NCI-H1930 (cell line): Measurements from ENCODE around the gene NFATC1.

ENCODE experiments used
- DNase-seq, 2 experiments: peaks; one replicate each; lab custom pipeline; 2025; lab: John Stamatoyannopoulos, UW

The NFATC1 gene

DNA sequence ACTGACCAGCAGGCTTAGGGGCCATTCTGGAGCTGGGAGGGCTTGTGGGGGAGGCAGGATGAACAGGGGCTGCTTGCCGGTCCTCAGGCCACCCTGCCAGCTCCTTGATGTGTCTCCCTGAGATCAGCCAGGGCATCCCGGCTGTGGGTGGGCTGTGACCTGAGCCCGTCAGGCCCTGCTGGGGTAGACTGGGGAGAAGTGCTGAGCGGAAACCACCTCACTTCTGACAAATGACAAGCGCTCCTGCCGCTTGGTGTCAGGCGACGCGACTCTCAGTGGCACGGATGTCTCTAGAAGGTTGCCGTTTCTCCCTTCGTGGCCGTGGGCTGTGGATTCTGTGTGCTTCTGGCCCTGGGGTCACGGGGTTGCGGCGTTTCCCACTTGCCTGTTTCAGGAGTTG, 45.7 kb downstream of the NFATC1 start:
- no peak for DNase-seq

DNA sequence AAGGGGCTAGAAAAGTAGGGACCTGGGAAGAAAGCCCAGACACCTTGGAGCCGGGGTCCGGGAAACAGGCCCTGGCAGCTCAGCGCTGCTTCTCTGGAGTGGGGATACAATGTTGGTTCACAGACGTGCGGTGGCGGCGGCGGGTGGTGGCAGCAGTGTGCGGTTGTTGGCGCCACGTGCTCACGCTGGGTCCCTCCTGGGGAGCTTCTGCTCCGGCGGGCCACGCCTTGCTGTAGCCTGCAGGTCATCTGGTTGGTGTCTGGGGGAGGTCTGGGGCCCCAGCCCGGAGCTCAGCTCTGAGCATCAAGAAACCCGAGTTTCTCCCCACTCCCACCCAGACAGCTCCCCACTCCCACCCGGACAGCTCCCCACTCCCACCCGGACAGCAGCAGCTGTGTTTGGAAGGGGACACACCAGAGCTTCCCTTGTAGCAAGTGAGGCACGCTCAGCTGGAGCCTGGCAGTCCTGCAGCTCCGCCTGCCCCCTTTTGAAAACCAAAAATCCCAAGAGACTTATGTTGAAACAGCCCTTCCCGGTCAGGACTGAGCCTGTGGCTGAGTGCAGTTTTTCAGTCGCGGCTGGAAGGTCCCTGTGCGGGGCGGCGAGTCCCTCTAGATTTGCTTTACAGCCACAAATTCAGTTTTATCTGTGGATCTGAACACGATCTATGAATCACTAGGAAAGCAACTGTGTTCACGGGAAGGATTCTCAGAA, 46.9 kb downstream of the NFATC1 start:
- no peak for DNase-seq

DNA sequence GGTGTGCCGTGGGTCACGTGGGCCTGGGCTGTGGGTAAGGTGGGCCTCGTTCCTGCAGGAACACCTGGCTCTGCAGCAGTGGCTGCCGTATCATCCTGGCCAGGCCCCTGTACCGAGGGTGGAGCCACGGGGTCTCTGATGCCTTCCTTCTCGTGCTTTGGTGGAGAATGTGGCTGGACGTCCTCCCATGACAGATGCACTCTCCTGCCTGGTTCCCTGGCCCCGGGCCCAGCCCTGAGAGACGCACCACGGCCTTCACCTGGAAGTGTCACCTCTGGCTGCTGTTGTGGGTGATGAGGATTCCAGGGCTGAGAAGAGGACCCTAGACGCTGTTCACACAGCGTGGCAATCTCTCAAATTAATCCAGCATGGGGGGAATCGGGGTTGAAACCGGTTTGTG, 49.5 kb downstream of the NFATC1 start:
- no peak for DNase-seq

DNA sequence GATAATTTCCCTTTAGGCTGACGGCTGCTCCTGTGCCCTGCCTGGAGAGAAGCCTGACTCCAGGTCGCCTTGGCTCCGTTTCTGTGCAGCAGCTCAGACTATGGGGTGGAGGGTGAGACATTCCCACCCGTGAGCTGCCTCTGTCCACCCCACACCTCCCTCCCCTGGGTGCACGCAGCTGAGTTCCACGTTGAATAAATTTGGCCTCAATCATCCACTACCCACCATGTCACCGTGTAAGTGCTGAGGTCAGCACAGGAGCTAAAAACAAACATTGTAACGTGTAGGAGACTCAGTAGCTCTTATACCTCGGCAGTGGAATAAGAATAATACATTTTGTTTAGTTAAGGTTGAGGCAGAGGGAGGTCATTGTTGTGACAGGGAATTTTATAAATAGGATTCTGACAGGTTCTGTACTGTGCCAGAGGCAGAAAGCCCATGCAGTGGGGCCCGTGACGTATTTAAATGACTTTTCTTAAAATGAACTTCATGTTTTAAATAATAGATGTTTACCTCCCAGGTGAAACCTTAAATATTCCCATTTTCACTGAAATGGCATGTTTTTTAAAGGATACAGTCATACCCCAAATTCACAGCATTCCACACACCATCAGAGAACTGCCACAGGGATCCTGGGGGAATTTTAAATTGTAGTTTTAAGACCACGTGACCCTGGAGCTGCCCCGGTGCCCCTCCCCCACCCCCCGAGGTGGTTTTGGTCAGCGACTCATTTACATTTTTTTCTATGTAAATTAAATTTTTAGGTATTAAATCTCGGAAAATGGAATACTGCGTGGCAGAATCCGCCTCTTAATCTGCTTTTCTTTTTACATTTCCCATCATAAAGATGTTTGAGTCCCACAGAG, 50.2 kb downstream of the NFATC1 start:
- DNase-seq = no peak

GRCh38 chr18:79446931-79447330, 51.2 kb downstream of the NFATC1 start:
- DNase-seq = no peak

DNA sequence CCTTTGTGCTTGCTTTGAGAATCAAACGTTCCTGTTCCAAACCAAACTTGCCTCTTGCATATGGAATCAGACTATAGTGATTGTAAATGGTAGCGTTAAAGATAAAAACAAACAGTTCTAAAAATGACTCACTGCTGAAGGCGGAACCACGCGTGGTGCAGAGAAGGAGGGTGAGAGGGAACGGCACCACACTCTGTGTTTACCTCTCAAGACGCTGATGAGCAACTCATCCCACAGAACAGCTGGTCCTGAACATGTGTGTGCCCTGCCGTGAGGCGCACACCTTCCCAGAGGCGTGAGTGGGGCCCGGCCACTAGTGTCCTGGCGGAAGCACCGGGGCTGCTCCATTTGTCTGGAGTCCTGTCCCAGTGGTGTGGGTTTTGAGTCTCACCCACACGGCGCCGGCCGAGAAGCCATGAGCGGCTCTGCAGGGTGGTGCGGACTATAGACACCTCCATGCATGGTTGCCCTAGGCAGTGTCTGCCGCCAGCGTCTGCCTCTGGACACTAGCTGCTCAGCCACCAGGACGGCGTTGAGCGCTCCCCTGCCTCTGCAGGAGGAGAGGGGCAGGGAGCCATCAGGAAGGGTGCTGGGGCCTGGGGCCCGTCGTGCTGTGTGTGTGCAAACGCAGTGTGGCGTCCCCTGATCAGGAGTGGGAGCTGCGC, 52.1 kb downstream of the NFATC1 start:
- DNase-seq = no peak

DNA sequence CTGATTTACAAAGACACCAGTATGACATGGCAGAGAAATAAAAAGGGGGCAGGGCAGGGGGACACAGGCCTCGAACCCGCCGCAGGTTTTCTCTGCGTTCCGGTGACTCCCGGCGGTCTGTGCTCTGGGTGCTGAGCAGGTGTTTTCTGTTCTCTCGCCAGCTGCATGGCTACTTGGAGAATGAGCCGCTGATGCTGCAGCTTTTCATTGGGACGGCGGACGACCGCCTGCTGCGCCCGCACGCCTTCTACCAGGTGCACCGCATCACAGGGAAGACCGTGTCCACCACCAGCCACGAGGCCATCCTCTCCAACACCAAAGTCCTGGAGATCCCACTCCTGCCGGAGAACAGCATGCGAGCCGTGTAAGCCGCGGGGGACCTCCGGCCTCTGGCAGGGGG, 52.9 kb downstream of the NFATC1 start:
- DNase-seq = no peak

DNA sequence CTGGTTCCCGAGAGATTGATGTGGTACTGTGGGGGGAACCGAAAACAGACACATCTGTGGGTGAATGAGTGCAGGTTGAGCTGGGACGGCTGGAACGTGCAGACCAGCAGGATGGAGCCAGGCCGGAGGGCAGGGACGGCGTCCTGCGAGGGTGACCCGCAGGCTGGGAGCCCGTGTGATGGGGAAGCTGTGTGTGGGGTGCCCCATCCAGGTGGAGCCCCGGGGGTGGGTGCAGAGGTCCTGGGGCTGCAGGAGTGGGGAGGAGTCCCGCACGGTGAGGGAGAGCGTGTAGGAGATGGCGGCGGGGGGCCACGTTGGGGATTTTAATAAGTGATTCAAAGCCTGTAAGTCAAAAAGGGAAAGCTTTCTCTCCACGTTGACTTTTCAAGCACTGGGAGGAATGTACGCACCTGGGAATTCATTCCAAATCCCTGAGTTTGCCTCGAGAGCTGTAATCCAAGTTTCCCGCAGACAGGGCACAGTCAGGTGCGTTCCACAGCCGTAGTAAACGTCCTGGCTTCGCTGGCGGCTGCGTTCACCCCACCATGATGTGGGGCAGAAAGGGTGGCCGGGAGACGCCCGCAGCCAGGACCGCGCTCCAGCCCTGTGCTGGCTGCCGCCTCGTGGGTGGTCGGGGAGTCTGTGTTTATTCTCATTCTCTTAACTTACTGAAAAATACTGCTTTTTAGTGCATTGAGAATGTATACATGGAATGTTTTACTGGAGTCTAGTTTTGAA, 54.0 kb downstream of the NFATC1 start:
- no peak for DNase-seq

GRCh38 chr18:79450289-79451080, 54.8 kb downstream of the NFATC1 start:
- DNase-seq = no peak

DNA sequence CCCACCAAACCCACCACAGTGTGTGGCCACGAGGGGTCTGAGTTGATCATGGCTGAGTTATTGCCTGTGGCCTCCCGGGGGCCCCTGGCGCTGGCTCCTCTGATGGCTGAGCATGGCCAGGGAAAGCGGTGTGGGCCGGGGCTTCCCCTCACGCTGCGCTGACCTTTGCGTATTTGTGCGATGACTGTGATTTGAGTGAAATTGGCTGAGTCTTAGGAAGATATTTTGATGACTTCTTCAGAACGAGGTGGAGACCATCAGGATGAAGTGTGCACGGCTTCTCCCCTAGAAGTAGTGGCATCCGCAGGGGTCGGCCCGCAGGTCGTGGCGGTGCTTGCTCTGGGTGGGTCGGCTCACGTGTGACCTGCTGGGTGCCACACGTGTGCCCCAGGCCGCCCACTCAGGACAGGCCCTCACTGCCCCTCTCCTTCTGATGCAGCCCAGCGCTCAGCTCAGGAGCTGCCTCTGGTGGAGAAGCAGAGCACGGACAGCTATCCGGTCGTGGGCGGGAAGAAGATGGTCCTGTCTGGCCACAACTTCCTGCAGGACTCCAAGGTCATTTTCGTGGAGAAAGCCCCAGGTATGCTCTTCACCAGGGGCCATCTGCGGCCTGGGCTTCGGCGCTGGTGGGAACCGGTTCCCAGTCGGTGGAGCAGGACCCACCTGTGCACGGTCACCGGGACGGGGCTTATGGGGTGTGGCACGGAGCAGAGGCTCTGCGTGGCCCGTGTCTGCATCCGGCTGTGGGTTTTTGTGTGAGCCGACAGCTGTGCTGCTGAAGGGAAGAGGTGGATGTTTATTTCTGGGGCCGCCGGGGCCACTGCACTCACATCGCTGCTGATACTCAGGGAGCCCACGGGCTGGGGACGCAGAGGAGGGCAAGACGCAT, 55.8 kb downstream of the NFATC1 start:
- DNase-seq = no peak

- no peak for DNase-seq
Observed at GRCh38 chr18:79452190-79452990, 56.7 kb downstream of the NFATC1 start.

DNA sequence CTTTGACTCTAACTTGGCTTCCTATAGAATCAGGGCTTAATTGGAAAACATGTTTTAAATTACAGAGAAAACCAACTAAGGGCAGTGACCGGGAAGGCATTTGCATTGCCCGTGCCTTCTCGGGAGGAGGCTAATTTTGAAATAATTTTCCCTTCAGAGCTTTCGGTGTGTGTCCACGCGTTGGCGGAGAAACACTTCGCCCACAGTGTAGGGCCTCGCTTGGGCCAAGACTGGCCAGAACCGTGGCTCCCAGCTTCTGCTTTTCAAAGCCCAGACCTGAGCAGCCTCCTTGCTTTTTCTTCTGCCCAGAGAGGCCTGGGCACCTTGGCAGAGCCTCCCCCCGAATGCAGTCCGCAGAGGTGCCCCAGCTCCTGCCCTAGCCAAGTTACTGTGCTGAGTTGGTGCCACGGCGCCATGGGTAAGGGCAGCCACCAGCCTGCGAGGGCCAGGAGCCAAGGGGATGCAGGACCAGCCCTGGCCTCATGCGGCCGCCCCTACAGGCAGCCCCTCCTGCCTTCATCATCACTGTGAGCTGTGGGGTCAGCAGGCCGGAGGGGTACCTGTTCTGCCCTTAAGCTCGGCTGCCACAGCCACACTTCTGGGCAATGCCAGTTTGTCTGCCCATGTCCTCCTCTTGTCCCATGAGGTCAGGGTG, 57.4 kb downstream of the NFATC1 start:
- DNase-seq = no peak

- no peak for DNase-seq
Observed at GRCh38 chr18:79453816-79454735, 58.3 kb downstream of the NFATC1 start.

DNA sequence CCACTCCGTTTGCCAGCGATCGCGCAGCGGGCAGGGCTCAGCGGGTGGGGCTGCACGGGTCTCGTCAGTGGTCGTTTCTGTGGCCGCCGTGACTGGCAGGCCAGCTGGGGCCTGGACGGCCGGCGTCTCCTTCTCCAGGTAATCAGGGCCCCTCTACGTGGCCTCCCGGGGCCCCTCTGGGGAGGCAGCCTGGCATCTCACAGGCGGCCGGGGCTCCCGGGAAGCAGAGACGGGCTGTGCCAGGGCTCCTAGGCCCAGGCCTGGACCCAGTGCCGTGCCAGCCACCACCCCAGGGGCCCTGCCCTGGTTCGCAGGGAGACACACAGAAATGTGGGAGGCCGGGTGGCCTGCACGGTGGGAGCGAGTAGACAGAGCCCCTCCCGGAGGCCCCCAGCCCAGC, 59.5 kb downstream of the NFATC1 start:
- no peak for DNase-seq

DNA sequence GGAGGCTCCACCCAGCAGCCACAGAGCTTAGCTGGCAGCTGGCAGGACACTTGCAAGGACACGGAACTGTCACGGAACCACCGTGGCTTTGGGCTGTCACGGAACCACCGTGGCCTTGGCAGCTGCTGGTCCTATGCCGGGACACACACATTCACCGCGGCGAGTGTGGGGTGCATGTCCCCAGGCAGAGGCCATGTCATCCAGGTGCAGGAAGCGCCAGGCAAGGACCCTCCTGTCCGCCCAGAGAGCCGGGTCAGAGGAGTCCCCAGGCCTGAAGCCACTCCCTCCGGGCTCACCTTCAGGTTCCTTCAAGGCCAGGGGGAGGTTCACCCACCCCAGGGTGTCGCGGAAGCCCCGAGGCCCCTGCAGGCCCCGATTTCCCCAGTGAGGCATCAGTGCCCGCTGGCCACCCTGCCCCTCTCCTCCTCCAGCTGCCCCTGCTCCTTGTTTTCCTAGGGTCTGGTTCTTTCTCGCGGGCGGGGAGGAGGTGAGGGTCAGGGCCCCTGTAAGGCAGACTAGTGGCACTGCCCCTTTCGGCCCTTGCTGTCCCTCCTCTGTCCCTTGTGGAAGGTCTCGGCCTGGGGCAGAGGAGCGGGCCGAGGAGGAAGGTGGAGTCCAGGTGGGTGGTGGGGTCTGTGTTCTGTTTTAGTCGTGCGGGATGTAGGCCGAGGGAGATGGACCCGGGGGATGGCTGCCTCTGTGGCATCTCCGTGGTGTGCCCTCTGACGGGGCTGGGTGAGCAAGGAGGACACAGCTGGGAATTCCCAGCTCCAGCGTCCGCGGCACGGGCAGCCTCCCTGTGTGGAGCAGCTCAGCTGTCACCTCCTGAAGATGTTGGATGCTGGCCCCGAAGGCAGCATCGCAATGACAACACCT, 60.6 kb downstream of the NFATC1 start:
- DNase-seq = no peak

GRCh38 chr18:79457239-79457638, 61.5 kb downstream of the NFATC1 start:
- no peak for DNase-seq

GRCh38 chr18:79457652-79458051, 61.9 kb downstream of the NFATC1 start:
- no peak for DNase-seq
